Esophagus muscularis mucosa (tissue), 4 donors: ENCODE results near the gene CCDC116.

Source experiments
- CTCF ChIP-seq, 3 experiments: fragments of 200-600 bp in 2 of 3; fragments of 450-650 bp in 1 of 3; sonication (generic) in 2 of 3; IDR thresholded peaks; one replicate each; pipeline ENCODE4 v1.5.1; 2017 to 2019; ENCODE audit warnings: antibody characterized with exemption in 3 of 3, mild to moderate bottlenecking in 2 of 3, moderate library complexity in 1 of 3
- EP300 ChIP-seq: sonication (generic); formaldehyde crosslinking; IDR thresholded peaks from one replicate; pipeline ENCODE4 v1.6.1; 2017; ENCODE audit warnings: antibody characterized with exemption
- POLR2AphosphoS5 ChIP-seq, 2 donors: sonication (generic); formaldehyde crosslinking; IDR thresholded peaks; one replicate each; pipeline ENCODE4 v1.6.1; 2017; ENCODE audit warnings: antibody characterized with exemption in 2 of 2

GRCh38 chr22:21594865-21595452 lies 37.6 kb upstream of the CCDC116 start:
- TF ChIP-seq POLR2AphosphoS5 (IDR thresholded peaks at IDR 0.05), result no peak
- TF ChIP-seq EP300, result no peak
- TF ChIP-seq CTCF (IDR thresholded peaks at IDR 0.05), result no peak
